AG09319 (cell line): ENCODE data around the gene MICAL1.
"Not testable (repeated sequence)": the region's sequence is repeated elsewhere in the genome, so short reads cannot be mapped to it uniquely, and the experiment has no call there.

Source experiments
- DNase-seq: peaks from one replicate; pipeline ENCODE4 v3.0.0-alpha.2; 2010; ENCODE audit warnings: low read depth; ENCODE audit errors: extremely low read depth
- TF ChIP-seq, protein P1 (sequence below): IDR thresholded peaks from 2 replicates; pipeline ENCODE4 v1.5.1; 2011; ENCODE audit warnings: low read depth, mild to moderate bottlenecking, inconsistent platforms, low read length, moderate library complexity

Gene MICAL1

DNA sequence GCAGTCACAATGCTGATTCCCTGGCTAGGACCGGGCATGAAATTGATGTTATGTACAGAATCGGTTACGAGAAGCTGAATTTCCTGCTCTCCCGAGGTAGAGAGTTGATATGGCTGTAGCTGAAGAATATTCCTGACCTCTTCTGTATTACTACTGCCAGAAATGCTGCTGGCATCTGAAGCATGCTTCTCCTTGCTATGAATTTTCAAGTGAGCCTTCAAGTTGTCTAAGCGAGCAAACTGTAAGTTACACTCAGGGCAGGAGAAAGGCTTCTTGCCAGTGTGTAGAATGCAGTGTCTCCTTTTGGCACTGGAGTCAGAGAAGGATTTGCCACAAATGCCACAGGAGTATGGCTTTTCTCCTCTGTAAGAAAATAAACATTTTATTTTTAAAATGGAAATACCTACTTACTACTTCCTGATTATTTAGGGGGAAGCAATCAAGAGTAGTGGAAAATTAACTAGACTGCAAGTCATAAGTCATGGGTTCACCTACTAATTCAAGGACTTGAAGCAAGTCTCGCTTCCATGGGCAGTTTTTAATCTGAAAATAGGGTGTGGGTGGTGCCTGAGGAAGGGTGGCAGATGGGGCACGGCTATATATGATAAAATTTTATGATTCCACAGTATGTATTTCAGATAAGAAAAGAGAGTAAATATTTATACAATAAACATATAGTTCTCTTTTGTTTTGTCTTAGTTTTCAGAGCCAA is 10.8 kb upstream of the MICAL1 start:
- DNase-seq: no peak
- TF ChIP-seq, protein P1, sequence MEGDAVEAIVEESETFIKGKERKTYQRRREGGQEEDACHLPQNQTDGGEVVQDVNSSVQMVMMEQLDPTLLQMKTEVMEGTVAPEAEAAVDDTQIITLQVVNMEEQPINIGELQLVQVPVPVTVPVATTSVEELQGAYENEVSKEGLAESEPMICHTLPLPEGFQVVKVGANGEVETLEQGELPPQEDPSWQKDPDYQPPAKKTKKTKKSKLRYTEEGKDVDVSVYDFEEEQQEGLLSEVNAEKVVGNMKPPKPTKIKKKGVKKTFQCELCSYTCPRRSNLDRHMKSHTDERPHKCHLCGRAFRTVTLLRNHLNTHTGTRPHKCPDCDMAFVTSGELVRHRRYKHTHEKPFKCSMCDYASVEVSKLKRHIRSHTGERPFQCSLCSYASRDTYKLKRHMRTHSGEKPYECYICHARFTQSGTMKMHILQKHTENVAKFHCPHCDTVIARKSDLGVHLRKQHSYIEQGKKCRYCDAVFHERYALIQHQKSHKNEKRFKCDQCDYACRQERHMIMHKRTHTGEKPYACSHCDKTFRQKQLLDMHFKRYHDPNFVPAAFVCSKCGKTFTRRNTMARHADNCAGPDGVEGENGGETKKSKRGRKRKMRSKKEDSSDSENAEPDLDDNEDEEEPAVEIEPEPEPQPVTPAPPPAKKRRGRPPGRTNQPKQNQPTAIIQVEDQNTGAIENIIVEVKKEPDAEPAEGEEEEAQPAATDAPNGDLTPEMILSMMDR: no peak

GRCh38 chr6:109465772-109466171 is 10.2 kb upstream of the MICAL1 start:
- TF ChIP-seq, protein P1: no peak
- DNase-seq: no peak

- TF ChIP-seq, protein P1: no peak
- DNase-seq: no peak
Measured at GRCh38 chr6:109461733-109462526, 6.4 kb upstream of the MICAL1 start.

DNA sequence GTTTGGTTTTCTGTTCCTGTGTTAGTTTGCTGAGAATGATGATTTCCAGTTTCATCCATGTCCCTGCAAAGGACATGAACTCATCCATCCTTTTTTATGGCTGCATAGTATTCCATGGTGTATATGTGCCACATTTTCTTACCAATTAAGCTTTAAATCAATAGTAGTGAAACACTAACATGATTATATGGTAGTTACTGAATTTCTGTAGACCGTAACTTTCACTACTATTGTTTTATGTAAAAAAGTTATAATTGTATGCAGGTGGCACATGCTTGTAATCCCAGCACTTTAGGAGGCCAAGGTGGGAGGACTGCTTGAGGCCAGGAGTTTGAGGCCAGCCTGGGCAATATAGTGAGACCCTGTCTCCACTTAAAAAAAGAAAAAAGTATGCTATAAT is 5.6 kb upstream of the MICAL1 start:
- not testable (repeated sequence) for DNase-seq

GRCh38 chr6:109460161-109460829 is 4.7 kb upstream of the MICAL1 start:
- TF ChIP-seq, protein P1: no peak
- DNase-seq: no peak

DNA sequence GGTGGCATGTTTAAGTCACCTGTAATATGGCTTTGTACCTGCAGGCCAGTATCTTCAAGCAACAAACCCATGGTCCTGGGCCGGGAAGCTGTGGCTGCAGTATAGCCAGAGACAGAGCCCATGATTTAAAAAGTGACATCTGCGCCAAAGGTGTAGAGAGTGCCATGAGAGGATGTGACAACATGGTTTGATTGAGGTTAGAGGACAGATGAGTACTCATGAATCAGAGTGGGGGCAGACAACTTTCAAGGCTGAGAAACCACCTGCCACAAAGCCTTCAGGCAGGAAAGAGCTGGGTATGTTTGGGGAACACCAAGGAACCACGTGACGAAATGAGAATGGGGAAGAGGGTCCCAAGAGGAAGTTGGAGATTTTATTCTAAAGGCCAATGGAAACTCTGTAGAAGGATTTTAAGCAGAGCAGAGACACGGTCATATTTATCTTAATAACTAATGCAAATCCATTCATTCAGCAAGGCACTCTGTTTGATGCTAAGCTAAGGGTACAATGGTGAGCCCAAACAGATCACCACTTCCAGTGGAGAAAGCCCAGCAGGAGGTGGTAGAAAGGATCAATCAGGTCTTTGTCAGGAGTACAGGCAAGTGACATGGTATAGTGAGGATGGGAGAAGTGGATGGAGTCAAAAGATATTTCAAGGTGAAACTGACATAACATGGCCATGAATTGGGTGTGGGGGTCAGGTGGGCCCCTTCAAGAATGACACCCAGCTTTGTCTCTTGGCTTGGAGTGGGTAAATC is 3.4 kb upstream of the MICAL1 start:
- DNase-seq: no peak
- TF ChIP-seq, protein P1: no peak

DNA sequence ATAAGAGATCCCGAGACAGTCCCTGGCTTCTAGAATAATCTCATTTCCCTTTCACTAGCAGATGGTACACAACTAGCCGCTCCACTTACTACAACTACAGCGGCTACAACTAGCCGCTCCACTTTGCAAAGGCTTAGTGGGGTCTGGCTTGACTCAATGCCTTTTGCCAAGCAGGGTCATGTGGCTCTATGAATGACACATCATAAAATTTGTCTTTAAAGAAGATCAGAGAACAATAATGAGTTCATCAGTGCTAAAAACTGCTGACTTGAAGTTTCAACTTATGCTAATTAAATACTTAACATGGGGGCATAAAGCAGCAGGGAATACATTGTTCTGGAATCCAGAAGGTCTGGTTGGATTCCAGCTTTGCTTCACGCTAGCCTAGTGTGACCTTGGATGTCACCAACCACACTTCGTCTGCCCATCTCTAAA is 2.0 kb upstream of the MICAL1 start:
- DNase-seq: no peak
- TF ChIP-seq, protein P1: no peak
